Endothelial cell of umbilical vein (primary cell): ENCODE measurements around the gene BRI3BP. TPM values are rescaled to one million over a fixed set of nuclear protein-coding genes. Genes with fewer than 3 reads are reported as not detected.

Experiments used
- Bru-seq: library from RNA; stranded (reverse); fragments of 400-500 nt; gene quantifications from one replicate; lab custom pipeline; 2021; lab: Mats Ljungman, UMichigan
- BruChase-seq, 2 experiments: library from RNA; stranded (reverse); fragments of 400-500 nt; gene quantifications; one replicate each; lab custom pipeline; 2021; lab: Mats Ljungman, UMichigan
- BruUV-seq: library from RNA; stranded (reverse); fragments of 400-500 nt; replicated peaks from 2 replicates; lab custom pipeline; 2021; lab: Mats Ljungman, UMichigan
- CTCF ChIA-PET: fragments of 300-600, 350-600 bp; sonication (Branson Sonifier 250); formaldehyde crosslinking; loops from one replicate; lab custom pipeline; 2021; ENCODE audit warnings: antibody characterized with exemption, inconsistent platforms; lab: Charles Lee
- POLR2A ChIA-PET: fragments of 300-600, 350-600 bp; sonication (Branson Sonifier 250); formaldehyde crosslinking; loops from one replicate; lab custom pipeline; 2021; ENCODE audit warnings: antibody characterized with exemption, inconsistent platforms; lab: Charles Lee
- DNase-seq: peaks from one replicate; pipeline ENCODE4 v3.0.0-alpha.2; 2011; ENCODE audit warnings: low read depth, low spot score
- FAIRE-seq: peaks from 2 replicates; lab custom pipeline; 2011; peaks lifted over from hg19 to GRCh38; lab: Jason Lieb, UNC
- H2AFZ ChIP-seq: 2 replicates; pipeline ENCODE4 v1.6.0; 2012; ENCODE audit warnings: low read depth, low read length, control low read depth, inconsistent platforms
- H3K27ac ChIP-seq: 2 replicates; pipeline ENCODE4 v1.5.1; 2011; ENCODE audit warnings: low read depth, mild to moderate bottlenecking, control low read depth, low read length, moderate library complexity; ENCODE audit not compliant: insufficient read depth
- H3K27me3 ChIP-seq, 2 experiments: 2 replicates each; pipeline versions ENCODE4 v1.6.0 to v1.6.1; 2011; ENCODE audit warnings: low read length in 2 of 2, mixed read lengths in 1 of 2; ENCODE audit not compliant: control insufficient read depth in 2 of 2, insufficient read depth in 2 of 2
- H3K36me3 ChIP-seq, 2 experiments: 2 replicates in 1 of 2; 3 replicates in 1 of 2; pipeline ENCODE4 v1.5.1; 2011; ENCODE audit warnings: low read length in 2 of 2, mild to moderate bottlenecking in 1 of 2, moderate library complexity in 1 of 2; ENCODE audit not compliant: control insufficient read depth in 2 of 2, insufficient read depth in 2 of 2; ENCODE audit errors: extremely low read depth in 1 of 2
- H3K4me1 ChIP-seq: 3 replicates; pipeline ENCODE4 v1.5.1; 2011; ENCODE audit warnings: mild to moderate bottlenecking, low read length; ENCODE audit not compliant: control insufficient read depth, insufficient read depth; ENCODE audit errors: extremely low read depth
- H3K4me2 ChIP-seq: 2 replicates; pipeline ENCODE4 v1.6.1; 2011; ENCODE audit warnings: low read length, control low read depth, mixed read lengths; ENCODE audit not compliant: insufficient read depth
- H3K4me3 ChIP-seq, 3 experiments: fragments of 200-600 bp in 1 of 3; sonication (generic), shearing (Covaris generic) in 1 of 3; replicated peaks in 1 of 3; 2 replicates each; pipeline ENCODE4 v1.5.1; 2011 to 2016; ENCODE audit warnings: control low read depth in 3 of 3, low read length in 3 of 3, mild to moderate bottlenecking in 2 of 3, inconsistent platforms in 1 of 3, low read depth in 1 of 3, moderate library complexity in 1 of 3; ENCODE audit not compliant: insufficient read depth in 1 of 3
- H3K79me2 ChIP-seq: 2 replicates; pipeline ENCODE4 v1.6.0; 2012; ENCODE audit warnings: low read length, inconsistent platforms; ENCODE audit not compliant: control insufficient read depth, insufficient read depth
- H3K9ac ChIP-seq: replicated peaks from 2 replicates; pipeline ENCODE3; 2011; ENCODE audit warnings: low read length, control low read depth; ENCODE audit not compliant: insufficient read depth; ENCODE audit errors: extremely low read depth
- H3K9me1 ChIP-seq: replicated peaks from 3 replicates; pipeline ENCODE4 v1.6.0; 2011; ENCODE audit warnings: mild to moderate bottlenecking, low read length; ENCODE audit not compliant: control insufficient read depth, insufficient read depth; ENCODE audit errors: extremely low read depth
- H3K9me3 ChIP-seq: replicated peaks from 2 replicates; pipeline ENCODE4 v1.5.1; 2012; ENCODE audit warnings: low read length, inconsistent platforms; ENCODE audit not compliant: control insufficient read depth, insufficient read depth
- H4K20me1 ChIP-seq: replicated peaks from 2 replicates; pipeline ENCODE3; 2011; ENCODE audit warnings: mild to moderate bottlenecking, low read length; ENCODE audit not compliant: control insufficient read depth, insufficient read depth; ENCODE audit errors: extremely low read depth
- JUN ChIP-seq: IDR thresholded peaks from 2 replicates; pipeline ENCODE4 v1.6.1; 2011; ENCODE audit warnings: borderline replicate concordance, low read depth; ENCODE audit not compliant: insufficient read length, insufficient read depth
- POLR2A ChIP-seq: IDR thresholded peaks from 2 replicates; pipeline ENCODE4 v1.6.1; 2012; ENCODE audit warnings: low read depth, mild to moderate bottlenecking, control low read depth, low read length
- POLR2AphosphoS5 ChIP-seq: IDR thresholded peaks from 2 replicates; pipeline ENCODE4 v1.6.1; 2012; ENCODE audit warnings: low read depth, mild to moderate bottlenecking, control low read depth, low read length, moderate library complexity; ENCODE audit not compliant: insufficient read depth
- dilution Hi-C: fragments of 300-500 bp; cut with MboI; formaldehyde crosslinking; loops from one replicate; pipeline ENCODE4 v1.15.0; 2019; ENCODE audit warnings: low sequenced_read_pairs; ENCODE audit not compliant: extremely low pct_ligation_motif_present
- intact Hi-C: fragments of 100-400 bp; cut with micrococcal nuclease; formaldehyde crosslinking; loops from one replicate; pipeline ENCODE4 v1.10.0; 2022
- long read RNA-seq: library from polyadenylated mRNA; stranded (forward); transcript quantifications from one replicate; pipeline ENCODE4 v2.0.0, GENCODE V29; 2021
- polyA minus RNA-seq, 3 experiments: library from RNA; depleted of rRNA, polyadenylated mRNA; stranded (reverse); fragments of >200 nt; gene quantifications; 1 replicate in 1 of 3; 2 replicates in 2 of 3; pipeline ENCODE4 v1.2.3, GENCODE V29; 2011
- polyA plus RNA-seq, 4 experiments: library from polyadenylated mRNA; depleted of rRNA in 3 of 4; stranded (reverse) in 3 of 4; unstranded in 1 of 4; fragments of >200 nt; gene quantifications; 2 replicates each; pipeline versions ENCODE4 v1.2.1 to v1.2.3, GENCODE V29; 2011 to 2012; ENCODE audit warnings: missing spikeins in 1 of 4
- total RNA-seq: library from RNA; stranded (reverse); gene quantifications from 2 replicates; pipeline ENCODE4 v1.2.3, GENCODE V29; 2021
- TF ChIP-seq, protein P1 (sequence below): IDR thresholded peaks from 2 replicates; pipeline ENCODE4 v1.6.1; 2011; ENCODE audit not compliant: insufficient read depth, insufficient read length

BRI3BP gene, protein sequence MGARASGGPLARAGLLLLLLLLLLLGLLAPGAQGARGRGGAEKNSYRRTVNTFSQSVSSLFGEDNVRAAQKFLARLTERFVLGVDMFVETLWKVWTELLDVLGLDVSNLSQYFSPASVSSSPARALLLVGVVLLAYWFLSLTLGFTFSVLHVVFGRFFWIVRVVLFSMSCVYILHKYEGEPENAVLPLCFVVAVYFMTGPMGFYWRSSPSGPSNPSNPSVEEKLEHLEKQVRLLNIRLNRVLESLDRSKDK
- total RNA-seq (8.2 and 8.3 TPM in 2 replicates), polyA plus RNA-seq (2.8 and 3.4 TPM in 2 replicates), polyA minus RNA-seq (5.2 and 5.4 TPM in 2 replicates), Bru-seq, nascent RNA (percentile 54 among the genes with signal in this experiment), BruChase-seq, experiment 1, labeled RNA remaining after a 6-hour chase (percentile 67 among the genes with signal in this experiment), BruChase-seq, experiment 2, labeled RNA remaining after a 2-hour chase (percentile 55 among the genes with signal in this experiment)
- 3.1 and 3.2 TPM in 2 replicates for polyA plus RNA-seq (2011; cell fraction: cytosol; rRNA removed)
- 1.2 and 2.0 TPM in 2 replicates for polyA plus RNA-seq (2011; cell fraction: nucleus; rRNA removed)
- polyA plus RNA-seq (2012): 3.9 and 5.5 TPM in 2 replicates
- polyA minus RNA-seq (2011; cell fraction: cytosol; rRNA and poly(A)+ RNA removed): 25.5 TPM
- polyA minus RNA-seq (2011; cell fraction: nucleus; rRNA and poly(A)+ RNA removed): 1.7 and 2.2 TPM in 2 replicates
- long read RNA-seq, full-length matches to known transcripts: 22 of 25 reads
- long read RNA-seq, partial matches to known transcripts: 0 of 25 reads
- long read RNA-seq, other reads (novel, unspliced or antisense): 3 of 25 reads

DNA sequence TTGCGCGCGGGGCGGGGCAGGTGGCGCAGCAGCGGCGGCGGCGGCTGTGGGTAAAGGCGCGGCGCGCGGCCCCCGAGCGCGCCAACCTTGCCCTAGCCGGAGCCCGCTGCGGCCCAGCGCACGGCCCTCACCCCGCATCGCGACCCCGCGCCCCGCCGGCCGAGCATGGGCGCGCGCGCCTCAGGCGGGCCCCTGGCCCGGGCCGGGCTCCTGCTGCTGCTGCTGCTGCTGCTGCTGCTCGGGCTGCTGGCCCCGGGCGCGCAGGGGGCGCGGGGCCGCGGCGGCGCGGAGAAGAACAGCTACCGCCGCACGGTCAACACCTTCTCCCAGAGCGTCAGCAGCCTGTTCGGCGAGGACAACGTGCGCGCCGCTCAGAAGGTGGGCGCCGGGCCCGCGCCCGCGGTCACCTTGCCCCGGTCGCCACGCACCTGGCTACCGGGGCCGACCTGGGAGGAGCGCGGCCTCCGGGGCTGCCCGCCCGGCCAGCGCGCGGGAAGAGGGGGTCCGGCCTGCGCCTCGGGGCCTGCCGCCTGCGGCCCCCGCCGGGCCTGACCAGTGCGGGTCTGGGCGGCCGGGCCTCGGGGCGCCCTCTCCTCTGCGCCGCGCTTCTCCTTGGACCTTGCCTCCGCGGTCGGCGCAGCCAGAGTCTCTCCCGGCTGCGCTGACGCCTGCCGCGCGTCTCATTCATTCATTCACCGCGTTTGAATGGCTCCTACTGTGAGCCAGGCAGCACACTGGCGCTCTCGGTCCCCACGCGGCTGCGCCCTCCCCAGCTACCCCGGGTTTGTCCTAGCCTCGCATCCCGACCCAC lies at the start of gene BRI3BP:
Gene BRI3BP (plus strand): TSS at position 20 of the 811 bp plus-strand sequence. CDS start 146 bp downstream, at position 166.
- Histone ChIP-seq H2AFZ (peak within 1 kb of the TSS; percentile 97), H3K36me3 (no peaks in the 10 kb centered on the region), H3K79me2 (peaks cover 2% of the 10 kb centered on the region), H3K9me1 (no peaks in the 10 kb centered on the region), H3K4me2 (peak within 1 kb of the TSS; percentile 96), H3K4me3 (peak within 1 kb of the TSS; percentile 54 to 79 (median 78)), H3K9me3 (no peaks in the 10 kb centered on the region), H3K9ac (peak within 1 kb of the TSS; percentile 34), H3K27me3 (no peaks in the 10 kb centered on the region), H3K4me1 (peaks cover 18% of the 10 kb centered on the region), H4K20me1 (no peaks in the 10 kb centered on the region), H3K27ac (no peak within 1 kb of the TSS)
- no TSS peak for BruUV-seq
- FAIRE-seq: peak; percentile 73
- dilution Hi-C loops: no loop called here
- ChIA-PET CTCF (interaction anchor here (0.8 to 1.4 kb wide), 3 partner anchors 14 to 56 kb away, joined by 3 to 4 read pairs (median 3); no protein-coding TSS in a partner anchor), POLR2A (no interaction called here)
- DNase-seq: peak; percentile 36
- TF ChIP-seq, protein P1, sequence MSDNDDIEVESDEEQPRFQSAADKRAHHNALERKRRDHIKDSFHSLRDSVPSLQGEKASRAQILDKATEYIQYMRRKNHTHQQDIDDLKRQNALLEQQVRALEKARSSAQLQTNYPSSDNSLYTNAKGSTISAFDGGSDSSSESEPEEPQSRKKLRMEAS: no peak
- TF ChIP-seq POLR2A (no peak), JUN (no peak), POLR2AphosphoS5 (no peak)
- intact Hi-C loops: loop anchor here (5.0 kb wide), 1 partner anchor 53 kb away; no protein-coding TSS in a partner anchor
